Panc1 (cell line): ENCODE data around the gene DLGAP1. TPM values are rescaled to one million over a fixed set of nuclear protein-coding genes. Genes with fewer than 3 reads are reported as not detected.

Source experiments
- ATAC-seq: fragments of 200-7000 bp; cut with Tn5 transposase; 2 replicates; pipeline ENCODE4 v1.9.1; 2020; ENCODE audit warnings: mild to moderate bottlenecking, moderate library complexity
- BruUV-seq: library from RNA; stranded (reverse); fragments of 400-500 nt; replicated peaks from 2 replicates; lab custom pipeline; 2021; lab: Mats Ljungman, UMichigan
- CTCF ChIA-PET: fragments of 300-600 bp; sonication (Branson Sonifier 250); formaldehyde crosslinking; loops from one replicate; lab custom pipeline; 2022; ENCODE audit warnings: antibody characterized with exemption; lab: Charles Lee
- POLR2A ChIA-PET: fragments of 300-600 bp; sonication (Branson Sonifier 250); formaldehyde crosslinking; loops from one replicate; lab custom pipeline; 2022; ENCODE audit warnings: antibody characterized with exemption; lab: Charles Lee
- DNase-seq: peaks from one replicate; pipeline ENCODE4 v3.0.0-alpha.2; 2010; ENCODE audit warnings: low read depth, low spot score
- H3K27ac ChIP-seq: 2 replicates; pipeline ENCODE4 v1.5.1; 2011; ENCODE audit warnings: mild to moderate bottlenecking, low read length, inconsistent platforms
- H3K27me3 ChIP-seq: fragments of 200-500 bp; sonication (Bioruptor generic); 2 replicates; pipeline ENCODE4 v1.6.0; 2014; ENCODE audit warnings: low read length, inconsistent platforms; ENCODE audit not compliant: control insufficient read depth, insufficient read depth
- H3K36me3 ChIP-seq: fragments of 200-500 bp; sonication (Bioruptor generic); 2 replicates; pipeline ENCODE4 v1.5.1; 2014; ENCODE audit warnings: inconsistent platforms, mild to moderate bottlenecking, low read length, moderate library complexity; ENCODE audit not compliant: control insufficient read depth, insufficient read depth
- H3K4me1 ChIP-seq: 2 replicates; pipeline ENCODE4 v1.5.1; 2011; ENCODE audit warnings: inconsistent platforms, mild to moderate bottlenecking, low read length, moderate library complexity; ENCODE audit not compliant: control insufficient read depth, insufficient read depth
- H3K4me3 ChIP-seq, 2 experiments: 2 replicates each; pipeline ENCODE4 v1.5.1; 2011 to 2012; ENCODE audit warnings: low read depth in 2 of 2, low read length in 2 of 2, mild to moderate bottlenecking in 2 of 2, inconsistent platforms in 1 of 2, moderate library complexity in 1 of 2
- H3K9me3 ChIP-seq: fragments of 200-500 bp; sonication (Bioruptor generic); 2 replicates; pipeline ENCODE4 v1.5.1; 2014; ENCODE audit warnings: low read depth, mild to moderate bottlenecking, inconsistent platforms, low read length, moderate library complexity; ENCODE audit not compliant: control insufficient read depth, insufficient read depth
- CTCF ChIP-seq: fragments of 450-650 bp; IDR thresholded peaks from 2 replicates; pipeline ENCODE4 v1.5.1; 2017; ENCODE audit warnings: mild to moderate bottlenecking
- POLR2AphosphoS5 ChIP-seq: IDR thresholded peaks from 2 replicates; pipeline ENCODE4 v1.6.1; 2012; ENCODE audit warnings: mild to moderate bottlenecking, low read depth, low read length, moderate library complexity
- REST ChIP-seq, 2 experiments: IDR thresholded peaks; 2 replicates each; pipeline ENCODE4 v1.6.1; 2011 to 2012; ENCODE audit warnings: low read depth in 2 of 2, control low read depth in 1 of 2, low read length in 1 of 2, mild to moderate bottlenecking in 1 of 2, moderate library complexity in 1 of 2; ENCODE audit not compliant: insufficient read depth in 1 of 2
- SIN3A ChIP-seq: IDR thresholded peaks from 2 replicates; pipeline ENCODE4 v1.6.1; 2012; ENCODE audit warnings: low read depth, mild to moderate bottlenecking, low read length, moderate library complexity, borderline replicate concordance; ENCODE audit not compliant: insufficient read depth
- TCF7L2 ChIP-seq: IDR thresholded peaks from 2 replicates; pipeline ENCODE4 v1.6.1; 2011; ENCODE audit warnings: mild to moderate bottlenecking, low read depth, low read length, inconsistent platforms
- in situ Hi-C: cut with HindIII; loops from 2 replicates; pipeline ENCODE4 v1.10.0; 2016; ENCODE audit warnings: low sequenced_read_pairs, low pct_unique_long_range_greater_than_20kb
- intact Hi-C: fragments of 100-400 bp; cut with micrococcal nuclease; formaldehyde crosslinking; loops from one replicate; pipeline ENCODE4 v1.10.0; 2022; ENCODE audit not compliant: unreplicated experiment
- total RNA-seq: library from RNA; stranded (reverse); gene quantifications from one replicate; pipeline ENCODE4 v1.2.1, GENCODE V29; 2021; ENCODE audit not compliant: unreplicated experiment

The DLGAP1 gene
- total RNA-seq, 1 experiment from 2014 or later: 1.8 TPM

GRCh38 chr18:3773303-3773702 lies 681.8 kb downstream of the DLGAP1 start:
- Histone ChIP-seq H3K27ac (no peak overlapping the region), H3K4me3 (no peak overlapping the region), H3K4me1 (peaks cover 24% of the 10 kb centered on the region), H3K36me3 (no peaks in the 10 kb centered on the region), H3K9me3 (no peaks in the 10 kb centered on the region), H3K27me3 (no peaks in the 10 kb centered on the region)
- DNase-seq (no peak), ATAC-seq (no peak)
- no TSS peak for BruUV-seq
- POLR2A ChIA-PET: no interaction called here
- CTCF ChIA-PET: no interaction called here
- intact Hi-C loops: loop anchor here (5.0 kb wide), 1 partner anchor 66 kb away; no protein-coding TSS in a partner anchor
- TF ChIP-seq POLR2AphosphoS5 (no peak), CTCF (no peak), TCF7L2 (no peak), SIN3A (no peak), REST (IDR thresholded peaks at IDR 0.05; ENCODE audit: insufficient read depth in 1 of 2, low read depth in 2 of 2, low read length in 1 of 2) (no peak)
- in situ Hi-C loops: no loop called here

- CTCF ChIA-PET: interaction anchor here (0.5 to 1.9 kb wide), 17 partner anchors 9 to 692 kb away, joined by 3 to 18 read pairs (median 4); no protein-coding TSS in a partner anchor
- Histone ChIP-seq H3K4me3 (peak overlapping the region; percentile 42 to 51), H3K27ac (peak overlapping the region; percentile 81), H3K4me1 (peaks cover 24% of the 10 kb centered on the region), H3K27me3 (no peaks in the 10 kb centered on the region), H3K9me3 (peaks cover 7% of the 10 kb centered on the region; the same call in 1 of the 2 replicates), H3K36me3 (no peaks in the 10 kb centered on the region)
- DNase-seq (peak; percentile 38), ATAC-seq (peak; percentile 100)
- TF ChIP-seq POLR2AphosphoS5 (no peak; the same call in 1 of the 2 replicates), SIN3A (no peak), CTCF (peak; percentile 98), TCF7L2 (no peak), REST (IDR thresholded peaks at IDR 0.05; ENCODE audit: insufficient read depth in 1 of 2, low read depth in 2 of 2, low read length in 1 of 2) (no peak)
- intact Hi-C loops: loop anchor here (1.0 to 5.0 kb wide), 3 partner anchors 64 to 227 kb away; no protein-coding TSS in a partner anchor
- no TSS peak for BruUV-seq
- in situ Hi-C loops: no loop called here
- POLR2A ChIA-PET: interaction anchor here (0.5 to 1.1 kb wide), 5 partner anchors 18 to 323 kb away, joined by 4 to 19 read pairs (median 5); no protein-coding TSS in a partner anchor
These were observed 683.8 kb downstream of the DLGAP1 start for GRCh38 chr18:3771121-3771971.
